ENCODE results near the gene WWC1. TPM values are rescaled to one million over a fixed set of nuclear protein-coding genes. Genes with fewer than 3 reads are reported as not detected.

WWC1 gene
- total RNA-seq, 4 donors from 2014 or later, result 0.51 TPM; not detected in 3

DNA sequence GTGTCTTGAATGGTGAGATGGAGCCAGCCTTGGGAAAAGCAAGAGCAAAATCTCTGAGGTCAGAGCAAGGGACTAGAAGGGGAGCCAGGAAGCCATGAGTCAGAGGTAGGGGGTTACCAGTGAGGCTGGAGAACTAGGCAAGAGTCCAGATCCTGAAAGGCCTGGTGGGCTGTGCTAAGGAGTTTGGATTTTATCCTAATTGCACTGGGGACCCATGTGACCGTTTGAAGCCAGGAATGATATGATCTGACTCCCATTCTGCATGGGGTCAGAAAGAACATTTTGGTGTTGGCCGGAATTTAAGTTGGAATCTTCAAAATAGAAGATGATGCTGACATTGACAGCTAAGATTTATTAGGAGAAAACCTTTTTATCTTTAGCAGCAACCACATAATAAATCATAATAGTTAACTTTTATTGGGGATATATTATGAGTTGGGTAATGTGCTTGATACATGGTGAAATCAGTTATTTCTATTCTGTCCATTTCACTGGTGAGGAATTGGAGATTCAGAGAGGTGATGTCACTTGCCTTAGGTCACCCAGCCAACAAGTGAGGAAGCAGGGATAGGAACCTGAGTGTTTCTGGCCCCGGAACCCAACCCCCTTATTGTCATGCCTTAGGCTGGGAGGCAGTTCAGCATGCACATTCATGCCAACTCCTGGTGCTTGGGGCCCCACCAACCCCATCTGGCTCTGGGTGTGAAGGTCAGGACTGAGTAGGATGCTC lies 133.3 kb downstream of the WWC1 start:
- Histone ChIP-seq H3K9me3 (no peaks in the 10 kb centered on the region), H3K4me3 (no peak overlapping the region), H3K4me1 (no peaks in the 10 kb centered on the region), H3K36me3 (no peaks in the 10 kb centered on the region), H3K27ac (no peak overlapping the region), H3K27me3 (no peaks in the 10 kb centered on the region)
- TF ChIP-seq, protein P1, sequence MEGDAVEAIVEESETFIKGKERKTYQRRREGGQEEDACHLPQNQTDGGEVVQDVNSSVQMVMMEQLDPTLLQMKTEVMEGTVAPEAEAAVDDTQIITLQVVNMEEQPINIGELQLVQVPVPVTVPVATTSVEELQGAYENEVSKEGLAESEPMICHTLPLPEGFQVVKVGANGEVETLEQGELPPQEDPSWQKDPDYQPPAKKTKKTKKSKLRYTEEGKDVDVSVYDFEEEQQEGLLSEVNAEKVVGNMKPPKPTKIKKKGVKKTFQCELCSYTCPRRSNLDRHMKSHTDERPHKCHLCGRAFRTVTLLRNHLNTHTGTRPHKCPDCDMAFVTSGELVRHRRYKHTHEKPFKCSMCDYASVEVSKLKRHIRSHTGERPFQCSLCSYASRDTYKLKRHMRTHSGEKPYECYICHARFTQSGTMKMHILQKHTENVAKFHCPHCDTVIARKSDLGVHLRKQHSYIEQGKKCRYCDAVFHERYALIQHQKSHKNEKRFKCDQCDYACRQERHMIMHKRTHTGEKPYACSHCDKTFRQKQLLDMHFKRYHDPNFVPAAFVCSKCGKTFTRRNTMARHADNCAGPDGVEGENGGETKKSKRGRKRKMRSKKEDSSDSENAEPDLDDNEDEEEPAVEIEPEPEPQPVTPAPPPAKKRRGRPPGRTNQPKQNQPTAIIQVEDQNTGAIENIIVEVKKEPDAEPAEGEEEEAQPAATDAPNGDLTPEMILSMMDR (IDR thresholded peaks at IDR 0.05 in 4 of 5, conservative IDR thresholded peaks at IDR 0.05 in 1 of 5), result no peak
- no peak for TF ChIP-seq POLR2A (IDR thresholded peaks at IDR 0.05)
- ATAC-seq (no peak), DNase-seq (no peak)
- intact Hi-C loops (cut with DNase I; ENCODE audit: low total_unique reads) (no loop called here), in situ Hi-C loops (cut with MboI; ENCODE audit: low sequenced_read_pairs in 4 of 4) (no loop called here)

DNA sequence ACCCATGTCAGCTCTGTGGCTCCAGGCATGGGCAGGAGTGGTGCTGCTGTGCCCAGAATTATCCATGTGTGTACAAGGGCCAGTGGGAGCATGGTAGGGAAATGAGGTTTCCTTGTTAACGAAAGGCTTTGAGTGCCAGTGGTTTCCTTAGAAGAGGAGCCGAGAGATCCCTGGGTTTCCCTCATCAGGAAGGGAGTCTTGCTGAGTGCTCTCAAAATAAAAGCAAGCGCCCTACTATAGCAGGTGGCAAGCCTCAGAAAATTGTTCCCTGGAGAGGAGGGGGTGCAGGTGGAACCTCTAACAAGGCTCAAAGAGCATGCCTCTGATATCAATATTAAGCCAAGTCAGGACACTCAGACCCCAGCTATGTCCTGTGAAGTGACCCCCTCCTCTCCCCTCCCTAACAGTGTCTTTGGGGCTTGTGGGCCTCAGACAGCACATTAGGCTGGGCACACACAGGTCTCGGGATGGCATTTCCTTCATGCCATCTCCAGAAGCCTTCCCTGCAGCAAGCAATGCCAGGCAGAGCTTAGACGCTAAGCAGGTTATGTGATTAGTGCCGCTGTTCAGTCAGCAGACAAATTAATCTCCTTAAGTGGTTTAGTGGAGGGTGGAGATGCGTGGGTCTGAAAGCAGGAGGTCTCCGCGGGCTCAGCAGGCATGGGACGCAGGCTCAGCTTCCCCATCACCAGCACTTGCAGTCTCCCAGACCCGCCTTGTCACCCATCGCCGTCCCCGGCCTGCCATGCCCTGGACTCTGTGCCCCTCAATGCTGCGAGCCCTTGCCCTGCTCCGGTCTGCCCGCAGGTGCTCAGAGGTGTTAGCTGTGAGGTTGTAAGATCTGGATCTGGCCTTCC lies 134.8 kb downstream of the WWC1 start:
- TF ChIP-seq, protein P1 (IDR thresholded peaks at IDR 0.05 in 4 of 5, conservative IDR thresholded peaks at IDR 0.05 in 1 of 5), result no peak
- no peak for TF ChIP-seq POLR2A (IDR thresholded peaks at IDR 0.05)
- intact Hi-C loops (cut with DNase I; ENCODE audit: low total_unique reads) (no loop called here), in situ Hi-C loops (cut with MboI; ENCODE audit: low sequenced_read_pairs in 4 of 4) (no loop called here)
- H3K27me3 ChIP-seq, result no peaks in the 10 kb centered on the region
- ATAC-seq (no peak), DNase-seq (no peak)
- H3K4me1 ChIP-seq, result no peaks in the 10 kb centered on the region
- H3K27ac ChIP-seq, result no peak overlapping the region
- H3K36me3 ChIP-seq, result no peaks in the 10 kb centered on the region
- no peaks in the 10 kb centered on the region for H3K9me3 ChIP-seq
- H3K4me3 ChIP-seq, result no peak overlapping the region

DNA sequence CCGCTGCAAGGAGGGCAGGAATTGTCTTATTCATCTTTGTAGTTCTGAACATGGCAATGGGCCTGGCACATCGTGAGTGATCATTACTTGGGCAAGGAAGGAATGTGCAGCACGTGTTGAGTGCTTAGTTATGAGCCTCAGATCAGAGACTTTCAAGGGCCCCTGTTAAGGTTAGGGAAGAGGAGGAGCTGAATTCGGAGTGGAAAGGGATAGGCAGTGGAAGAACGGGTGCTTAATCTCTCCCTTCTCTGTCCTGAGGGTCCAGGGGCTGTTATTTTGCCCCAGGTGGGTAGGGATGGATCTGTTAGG lies 135.4 kb downstream of the WWC1 start:
- ATAC-seq (no peak), DNase-seq (no peak)
- no peaks in the 10 kb centered on the region for H3K9me3 ChIP-seq
- in situ Hi-C loops (cut with MboI; ENCODE audit: low sequenced_read_pairs in 4 of 4) (no loop called here), intact Hi-C loops (cut with DNase I; ENCODE audit: low total_unique reads) (no loop called here)
- H3K27ac ChIP-seq, result no peak overlapping the region
- H3K4me1 ChIP-seq, result no peaks in the 10 kb centered on the region
- H3K27me3 ChIP-seq, result no peaks in the 10 kb centered on the region
- H3K36me3 ChIP-seq, result no peaks in the 10 kb centered on the region
- TF ChIP-seq, protein P1 (IDR thresholded peaks at IDR 0.05 in 4 of 5, conservative IDR thresholded peaks at IDR 0.05 in 1 of 5), result no peak
- TF ChIP-seq POLR2A (IDR thresholded peaks at IDR 0.05), result no peak
- H3K4me3 ChIP-seq, result no peak overlapping the region

DNA sequence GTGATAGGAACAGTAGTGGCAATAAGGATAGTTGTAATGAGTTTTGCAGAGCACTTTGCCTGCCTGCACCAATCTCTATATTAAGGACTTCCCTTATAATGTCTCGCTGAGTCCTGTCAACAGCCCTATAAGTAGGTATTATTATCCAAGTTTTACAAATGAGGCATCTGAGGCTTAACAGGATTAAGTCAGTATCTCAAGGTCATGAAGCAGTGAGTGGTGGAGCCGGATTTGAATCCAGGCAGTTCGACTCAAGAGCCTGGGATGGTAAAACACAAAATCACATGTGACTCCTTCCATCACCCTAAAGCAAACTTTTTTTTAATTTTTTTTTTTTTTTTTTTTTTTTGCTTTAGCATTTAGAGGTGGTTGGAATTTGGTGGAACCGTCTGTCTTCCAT lies 135.8 kb downstream of the WWC1 start:
- intact Hi-C loops (cut with DNase I; ENCODE audit: low total_unique reads), result no loop called here

More for the DNA sequence above, 135.8 kb downstream of the WWC1 start:
- Histone ChIP-seq H3K4me3 (no peak overlapping the region), H3K27me3 (no peaks in the 10 kb centered on the region), H3K36me3 (no peaks in the 10 kb centered on the region), H3K27ac (no peak overlapping the region), H3K9me3 (no peaks in the 10 kb centered on the region), H3K4me1 (no peaks in the 10 kb centered on the region)
- in situ Hi-C loops (cut with MboI; ENCODE audit: low sequenced_read_pairs in 4 of 4), result no loop called here
- ATAC-seq, result no peak
- TF ChIP-seq POLR2A (IDR thresholded peaks at IDR 0.05), result no peak
- TF ChIP-seq, protein P1 (IDR thresholded peaks at IDR 0.05 in 4 of 5, conservative IDR thresholded peaks at IDR 0.05 in 1 of 5), result no peak
- DNase-seq, result no peak
